Peyer's patch (tissue), 4 donors: ENCODE results near the gene ARHGAP26. TPM values are rescaled to one million over a fixed set of nuclear protein-coding genes. Genes with fewer than 3 reads are reported as not detected.

Source experiments
- DNase-seq, 3 donors: peaks; one replicate each; pipeline ENCODE4 v3.0.0-alpha.2; 2017 to 2019
- H3K27ac ChIP-seq, 4 donors: fragments of 200-600 bp; sonication (generic); one replicate each; pipeline ENCODE4 v1.5.1; 2016 to 2019
- H3K27me3 ChIP-seq, 2 donors: fragments of 200-600 bp; sonication (generic); one replicate each; pipeline ENCODE4 v1.5.1; 2019
- H3K36me3 ChIP-seq, 3 donors: fragments of 200-600 bp; sonication (generic); one replicate each; pipeline ENCODE4 v1.5.1; 2016 to 2019
- H3K4me1 ChIP-seq, 4 donors: fragments of 200-600 bp; sonication (generic); one replicate each; pipeline ENCODE4 v1.5.1; 2016 to 2019
- H3K4me3 ChIP-seq, 4 donors: fragments of 200-600 bp; sonication (generic); 1 replicate in 3 of 4; 2 replicates in 1 of 4; pipeline ENCODE4 v1.5.1; 2016 to 2019; ENCODE audit warnings: mild to moderate bottlenecking in 1 of 4
- H3K9me3 ChIP-seq, 4 donors: fragments of 200-600 bp; sonication (generic); one replicate each; pipeline ENCODE4 v1.5.1; 2016 to 2019; ENCODE audit warnings: mild to moderate bottlenecking in 1 of 4
- CTCF ChIP-seq, 6 experiments: fragments of 450-650 bp in 4 of 6; fragments of 200-600 bp in 2 of 6; sonication (generic) in 1 of 6; IDR thresholded peaks; one replicate each; pipeline ENCODE4 v1.5.1; 2017 to 2019; ENCODE audit warnings: antibody characterized with exemption in 6 of 6, mild to moderate bottlenecking in 3 of 6, moderate library complexity in 1 of 6
- POLR2A ChIP-seq, 2 donors: fragments of 450-650 bp; IDR thresholded peaks; one replicate each; pipeline ENCODE4 v1.5.1; 2017; ENCODE audit warnings: antibody characterized with exemption in 2 of 2, mild to moderate bottlenecking in 2 of 2, moderate library complexity in 2 of 2
- total RNA-seq, 4 donors: library from RNA; depleted of rRNA; stranded (reverse); fragments of >200 nt; gene quantifications; one replicate each; pipeline ENCODE4 v1.1.0, GENCODE V29; 2016

Gene ARHGAP26
- total RNA-seq, 4 donors from 2014 or later = 60.1 to 180 (median 126) TPM

GRCh38 chr5:143019614-143020515 is 249.7 kb downstream of the ARHGAP26 start:
- Histone ChIP-seq H3K27ac (no peak overlapping the region), H3K9me3 (no peaks in the 10 kb centered on the region), H3K27me3 (no peaks in the 10 kb centered on the region), H3K36me3 (no peaks in the 10 kb centered on the region), H3K4me3 (no peak overlapping the region), H3K4me1 (no peaks in the 10 kb centered on the region)
- TF ChIP-seq CTCF (IDR thresholded peaks at IDR 0.05) = no peak
- TF ChIP-seq POLR2A (IDR thresholded peaks at IDR 0.05) = no peak
- no peak for DNase-seq

GRCh38 chr5:143021595-143021994 is 251.4 kb downstream of the ARHGAP26 start:
- no peaks in the 10 kb centered on the region for H3K9me3 ChIP-seq
- TF ChIP-seq POLR2A (IDR thresholded peaks at IDR 0.05) (no peak), CTCF (IDR thresholded peaks at IDR 0.05) (no peak)
- DNase-seq = no peak
- H3K36me3 ChIP-seq = no peaks in the 10 kb centered on the region
- no peak overlapping the region for H3K27ac ChIP-seq
- no peak overlapping the region for H3K4me3 ChIP-seq
- H3K27me3 ChIP-seq = no peaks in the 10 kb centered on the region
- no peaks in the 10 kb centered on the region for H3K4me1 ChIP-seq

GRCh38 chr5:143023411-143024096 is 253.4 kb downstream of the ARHGAP26 start:
- Histone ChIP-seq H3K27ac (peak overlapping the region in 1 of 4 donors; percentile 53), H3K27me3 (no peaks in the 10 kb centered on the region), H3K4me1 (no peaks in the 10 kb centered on the region), H3K4me3 (no peak overlapping the region), H3K9me3 (no peaks in the 10 kb centered on the region), H3K36me3 (no peaks in the 10 kb centered on the region)
- DNase-seq = no peak
- no peak for TF ChIP-seq POLR2A (IDR thresholded peaks at IDR 0.05)
- TF ChIP-seq CTCF (IDR thresholded peaks at IDR 0.05) = no peak

- Histone ChIP-seq H3K27ac (peak overlapping the region in 1 of 4 donors; percentile 53), H3K36me3 (no peaks in the 10 kb centered on the region), H3K27me3 (no peaks in the 10 kb centered on the region), H3K4me1 (no peaks in the 10 kb centered on the region), H3K4me3 (no peak overlapping the region), H3K9me3 (no peaks in the 10 kb centered on the region)
- DNase-seq = no peak
- TF ChIP-seq CTCF (IDR thresholded peaks at IDR 0.05) = no peak
- TF ChIP-seq POLR2A (IDR thresholded peaks at IDR 0.05) = no peak
Observed at GRCh38 chr5:143024228-143024920, 254.2 kb downstream of the ARHGAP26 start.

- Histone ChIP-seq H3K36me3 (no peaks in the 10 kb centered on the region), H3K27me3 (no peaks in the 10 kb centered on the region), H3K4me1 (no peaks in the 10 kb centered on the region), H3K4me3 (no peak overlapping the region), H3K27ac (no peak overlapping the region), H3K9me3 (no peaks in the 10 kb centered on the region)
- TF ChIP-seq CTCF (IDR thresholded peaks at IDR 0.05) (no peak), POLR2A (IDR thresholded peaks at IDR 0.05) (no peak)
- DNase-seq = no peak
Observed at GRCh38 chr5:143025376-143025775, 255.2 kb downstream of the ARHGAP26 start.
